Measurements from ENCODE around the gene S100A13. TPM values are rescaled to one million over a fixed set of nuclear protein-coding genes. Genes with fewer than 3 reads are reported as not detected.

The S100A13 gene
- total and polyA plus RNA-seq, 9 of the 15 experiments (the other 6 are each of a cell fraction or from before 2014, with no cell fraction given), result 41.9 to 129 (median 58.0) TPM

DNA sequence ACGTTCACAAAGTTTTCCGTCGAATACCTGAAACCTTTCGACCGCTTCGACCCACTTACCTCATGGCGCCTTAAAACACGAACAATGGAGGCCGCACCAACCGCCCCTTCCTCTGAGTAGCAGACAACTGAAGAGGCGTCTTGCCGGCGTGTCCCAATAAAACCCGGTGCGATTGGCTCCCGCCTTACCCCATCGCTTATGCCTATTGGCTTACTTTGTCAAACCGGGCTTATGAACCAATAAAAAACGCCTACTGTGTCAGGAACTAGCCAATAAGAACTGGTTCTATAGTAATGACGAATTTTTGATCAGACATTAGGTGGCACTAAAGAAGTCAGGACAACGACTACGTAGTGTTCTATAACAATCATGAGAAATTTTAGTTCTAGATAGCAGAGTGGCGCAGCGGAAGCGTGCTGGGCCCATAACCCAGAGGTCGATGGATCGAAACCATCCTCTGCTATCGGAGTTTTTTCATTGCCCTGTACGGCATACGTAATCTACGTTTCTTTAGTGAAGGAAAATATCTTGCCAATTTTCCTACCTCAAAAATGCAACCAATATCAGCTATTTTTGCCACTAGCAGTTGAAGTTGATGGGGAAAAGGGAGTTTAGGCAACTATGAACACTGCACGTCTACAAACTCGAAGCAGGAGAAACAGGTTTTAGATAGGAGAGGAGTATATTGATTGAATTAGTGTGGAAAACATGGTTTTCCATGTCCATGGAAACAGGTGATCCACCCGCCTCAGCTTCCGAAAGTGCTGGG, 43.7 kb upstream of the S100A13 start, which contains the start of gene ILF2 (continued):
- TF ChIP-seq ZFX (CRISPR knock-in tag; IDR thresholded peaks at IDR 0.05) (peak; percentile 83), POLR2A (conservative IDR thresholded peaks at IDR 0.05) (peak; percentile 97), CEBPG (CRISPR knock-in tag; IDR thresholded peaks at IDR 0.05) (no peak), CEBPG (tag; conservative IDR thresholded peaks at IDR 0.05 in 1 of 2, IDR thresholded peaks at IDR 0.05 in 1 of 2) (peak in 1 of 2 experiments; percentile 80; a peak in 3 of 4 replicates), CUX1 (CRISPR knock-in tag; IDR thresholded peaks at IDR 0.05) (peak; percentile 66; the same call in 1 of the 2 replicates), C11orf30 (IDR thresholded peaks at IDR 0.05; ENCODE audit: low read depth) (peak; percentile 94), SRSF3 (IDR thresholded peaks at IDR 0.05; ENCODE audit: insufficient read depth, low read length) (no peak), ERF (CRISPR knock-in tag; IDR thresholded peaks at IDR 0.05) (no peak), BDP1 (IDR thresholded peaks at IDR 0.05; ENCODE audit: insufficient read depth, insufficient read length) (peak; percentile 84), ZFP1 (CRISPR knock-in tag; IDR thresholded peaks at IDR 0.05) (no peak), GTF2A2 (tag; IDR thresholded peaks at IDR 0.05) (no peak), MBD2 (IDR thresholded peaks at IDR 0.05; ENCODE audit: borderline replicate concordance, low read depth) (peak; percentile 98), TRIM24 (IDR thresholded peaks at IDR 0.05) (peak in 1 of 2 experiments; percentile 18; a peak in 1 of 4 replicates), ATF7 (IDR thresholded peaks at IDR 0.05) (peak; percentile 94), KDM5B (IDR thresholded peaks at IDR 0.05; ENCODE audit: insufficient replicate concordance, low read depth, low read length) (peak; percentile 68)
- TF ChIP-seq, protein P1, sequence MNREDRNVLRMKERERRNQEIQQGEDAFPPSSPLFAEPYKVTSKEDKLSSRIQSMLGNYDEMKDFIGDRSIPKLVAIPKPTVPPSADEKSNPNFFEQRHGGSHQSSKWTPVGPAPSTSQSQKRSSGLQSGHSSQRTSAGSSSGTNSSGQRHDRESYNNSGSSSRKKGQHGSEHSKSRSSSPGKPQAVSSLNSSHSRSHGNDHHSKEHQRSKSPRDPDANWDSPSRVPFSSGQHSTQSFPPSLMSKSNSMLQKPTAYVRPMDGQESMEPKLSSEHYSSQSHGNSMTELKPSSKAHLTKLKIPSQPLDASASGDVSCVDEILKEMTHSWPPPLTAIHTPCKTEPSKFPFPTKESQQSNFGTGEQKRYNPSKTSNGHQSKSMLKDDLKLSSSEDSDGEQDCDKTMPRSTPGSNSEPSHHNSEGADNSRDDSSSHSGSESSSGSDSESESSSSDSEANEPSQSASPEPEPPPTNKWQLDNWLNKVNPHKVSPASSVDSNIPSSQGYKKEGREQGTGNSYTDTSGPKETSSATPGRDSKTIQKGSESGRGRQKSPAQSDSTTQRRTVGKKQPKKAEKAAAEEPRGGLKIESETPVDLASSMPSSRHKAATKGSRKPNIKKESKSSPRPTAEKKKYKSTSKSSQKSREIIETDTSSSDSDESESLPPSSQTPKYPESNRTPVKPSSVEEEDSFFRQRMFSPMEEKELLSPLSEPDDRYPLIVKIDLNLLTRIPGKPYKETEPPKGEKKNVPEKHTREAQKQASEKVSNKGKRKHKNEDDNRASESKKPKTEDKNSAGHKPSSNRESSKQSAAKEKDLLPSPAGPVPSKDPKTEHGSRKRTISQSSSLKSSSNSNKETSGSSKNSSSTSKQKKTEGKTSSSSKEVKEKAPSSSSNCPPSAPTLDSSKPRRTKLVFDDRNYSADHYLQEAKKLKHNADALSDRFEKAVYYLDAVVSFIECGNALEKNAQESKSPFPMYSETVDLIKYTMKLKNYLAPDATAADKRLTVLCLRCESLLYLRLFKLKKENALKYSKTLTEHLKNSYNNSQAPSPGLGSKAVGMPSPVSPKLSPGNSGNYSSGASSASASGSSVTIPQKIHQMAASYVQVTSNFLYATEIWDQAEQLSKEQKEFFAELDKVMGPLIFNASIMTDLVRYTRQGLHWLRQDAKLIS (CRISPR knock-in tag; IDR thresholded peaks at IDR 0.05), result peak; percentile 88
- TF ChIP-seq, protein P2, sequence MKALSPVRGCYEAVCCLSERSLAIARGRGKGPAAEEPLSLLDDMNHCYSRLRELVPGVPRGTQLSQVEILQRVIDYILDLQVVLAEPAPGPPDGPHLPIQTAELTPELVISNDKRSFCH (CRISPR knock-in tag; IDR thresholded peaks at IDR 0.05), result no peak
- TF ChIP-seq, protein P2 (tag; IDR thresholded peaks at IDR 0.05), result 0 out of 2 replicates have a peak, but pooled peaks have one; percentile 49

All from K562 (cell line).